Umbilical cord (tissue), 1 donor: Measurements from ENCODE around the gene NCLN. TPM values are rescaled to one million over a fixed set of nuclear protein-coding genes. Genes with fewer than 3 reads are reported as not detected.

Source experiments
- total RNA-seq: library from RNA; depleted of rRNA; stranded (reverse); fragments of >200 nt; gene quantifications from one replicate; pipeline ENCODE4 v1.2.3, GENCODE V29; 2014; ENCODE audit warnings: low replicate concordance; ENCODE audit not compliant: insufficient read depth

Gene NCLN
- total RNA-seq, 1 donor from 2014 or later, result 9.4 TPM

Other genes starting within 250 kb of the NCLN start
- 3.4 TPM for gene ZNF77, start 241.0 kb upstream of the NCLN start, total RNA-seq
- gene TLE6, start 208.4 kb upstream of the NCLN start, total RNA-seq, result 7.5 TPM
- gene TLE2, start 156.7 kb upstream of the NCLN start, total RNA-seq, result 12.3 TPM
- gene TLE5, start 123.4 kb upstream of the NCLN start, total RNA-seq, result 41.4 TPM
- 40.4 TPM for gene GNA11, start 91.6 kb upstream of the NCLN start, total RNA-seq
- gene GNA15, start 49.9 kb upstream of the NCLN start, total RNA-seq, result 20.5 TPM
- 1.7 TPM for gene S1PR4, start 7.2 kb upstream of the NCLN start, total RNA-seq
- 1.7 TPM for gene CELF5, start 38.7 kb downstream of the NCLN start, total RNA-seq
- gene NFIC, start 180.7 kb downstream of the NCLN start, total RNA-seq, result 37.3 TPM